Measurements from ENCODE around the gene AQP12B.
"Not testable (repeated sequence)": the region's sequence is repeated elsewhere in the genome, so short reads cannot be mapped to it uniquely, and the experiment has no call there.

Gene AQP12B

DNA sequence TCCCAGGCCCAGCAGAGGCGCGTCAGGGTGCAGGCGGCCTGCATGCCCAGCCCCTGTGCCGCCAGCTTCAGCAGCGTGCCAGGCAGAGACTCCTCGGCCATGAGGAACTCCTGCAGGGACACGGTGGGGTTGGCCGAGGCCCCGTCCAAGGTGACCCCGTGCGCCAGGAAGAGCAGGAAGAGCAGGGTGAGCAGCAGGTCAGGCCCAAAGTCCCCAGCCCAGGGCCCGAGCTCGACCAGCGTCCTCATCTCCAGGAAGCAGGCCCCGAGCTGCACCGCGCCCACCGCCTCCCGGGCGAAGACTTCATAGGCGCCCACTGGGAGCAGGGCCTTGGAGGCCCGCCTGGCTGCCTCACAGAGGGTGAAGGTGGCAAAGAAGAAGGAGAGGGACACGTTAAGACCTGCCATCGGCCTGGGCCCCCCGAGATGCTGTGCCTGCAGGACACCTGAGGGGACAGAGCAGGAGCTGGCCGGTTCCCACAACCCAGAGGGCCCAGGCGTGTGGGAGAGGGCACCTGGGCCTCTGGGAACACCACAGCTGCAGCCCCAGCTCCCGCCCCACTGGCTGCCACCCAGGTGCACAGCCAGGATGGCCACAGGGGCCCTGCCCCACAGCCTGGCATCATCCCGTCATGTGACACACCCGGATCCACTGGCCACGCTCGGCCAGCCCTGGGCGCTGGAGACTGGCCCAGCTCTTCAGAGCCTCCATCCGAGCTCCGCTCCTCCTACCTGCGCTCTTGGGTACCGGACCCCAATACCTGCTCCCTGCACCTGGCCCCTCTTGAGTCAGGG is at the start of gene AQP12B:
AQP12B (minus strand) TSS at position 455 of the 794 bp plus-strand sequence; CDS start at position 407, 48 bp downstream.
- DNase-seq, result not testable (repeated sequence)

GRCh38 chr2:240732184-240732583 is 49.5 kb upstream of the AQP12B start:
- no peak for DNase-seq

- DNase-seq, result no peak
Observed at GRCh38 chr2:240731178-240731545, 48.5 kb upstream of the AQP12B start.

DNA sequence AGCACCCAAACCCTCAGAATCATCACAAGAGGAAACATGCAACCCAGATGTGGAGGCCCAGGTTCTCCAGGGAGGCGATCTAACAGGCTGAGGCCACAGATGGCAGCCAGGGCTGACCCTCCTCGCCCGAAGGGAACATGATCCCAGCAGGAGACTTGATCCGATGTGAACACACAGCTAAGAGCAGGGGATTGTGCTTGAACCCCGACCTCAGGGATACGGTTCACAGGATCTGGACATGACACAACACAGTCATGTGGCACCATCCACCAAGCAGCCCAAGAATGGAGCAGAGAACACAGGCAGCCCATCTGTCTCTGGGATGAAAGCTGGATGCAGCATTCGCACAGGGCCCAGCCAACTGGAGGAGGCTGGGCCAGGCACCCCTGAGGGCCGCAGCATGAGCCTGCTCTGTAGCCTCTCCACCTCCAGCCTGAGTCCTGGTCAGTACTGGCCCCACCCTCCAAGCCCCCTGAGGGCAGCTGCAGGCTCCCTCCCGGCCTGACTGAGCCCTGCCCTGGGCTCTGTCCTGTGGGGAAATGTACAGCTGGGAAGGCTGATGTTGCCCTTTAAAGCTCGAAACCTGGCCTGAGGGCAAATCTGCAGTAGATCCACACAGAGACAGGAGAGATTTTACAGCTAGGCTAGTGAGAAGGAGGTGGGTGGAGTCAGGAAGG is 48.0 kb upstream of the AQP12B start:
- no peak for DNase-seq

DNA sequence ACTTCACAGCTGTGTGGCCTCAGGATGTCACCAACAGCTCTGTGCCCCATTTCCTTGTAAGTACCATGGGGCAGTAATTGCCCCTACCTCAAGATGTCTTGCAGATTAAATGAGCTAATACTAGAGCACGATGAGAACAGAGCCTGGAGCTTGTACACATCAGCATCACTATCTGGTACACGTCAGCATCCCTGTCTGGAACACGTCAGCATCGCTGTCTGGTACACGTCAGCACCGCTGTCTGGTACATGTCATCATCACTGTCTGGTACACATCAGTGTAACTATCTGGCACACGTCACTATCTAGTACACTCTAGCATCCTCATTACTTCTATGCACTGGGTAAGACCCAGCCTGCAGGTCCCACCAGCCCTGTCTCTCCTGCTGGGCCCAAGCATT is 46.1 kb upstream of the AQP12B start:
- DNase-seq, result no peak

DNA sequence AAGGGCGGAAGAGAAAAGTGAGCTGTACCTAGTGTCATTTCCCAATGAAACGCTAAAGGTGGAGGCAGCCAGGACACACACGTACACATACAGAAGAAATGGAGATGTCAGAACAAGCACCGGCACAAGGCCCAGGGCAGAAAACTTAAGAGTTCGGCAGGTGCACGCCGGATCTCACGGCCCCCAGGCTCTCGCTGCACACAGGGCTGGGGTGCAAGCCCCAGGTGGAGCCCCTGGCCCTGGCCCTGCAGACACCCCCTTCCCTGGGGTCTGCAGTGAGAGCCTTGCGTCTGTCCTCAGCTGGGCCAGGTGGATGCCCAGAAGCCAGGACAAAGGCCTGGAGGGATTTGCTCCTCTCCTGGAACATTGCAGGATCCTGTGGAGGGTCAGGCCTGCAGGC is 45.7 kb upstream of the AQP12B start:
- DNase-seq, result no peak

DNA sequence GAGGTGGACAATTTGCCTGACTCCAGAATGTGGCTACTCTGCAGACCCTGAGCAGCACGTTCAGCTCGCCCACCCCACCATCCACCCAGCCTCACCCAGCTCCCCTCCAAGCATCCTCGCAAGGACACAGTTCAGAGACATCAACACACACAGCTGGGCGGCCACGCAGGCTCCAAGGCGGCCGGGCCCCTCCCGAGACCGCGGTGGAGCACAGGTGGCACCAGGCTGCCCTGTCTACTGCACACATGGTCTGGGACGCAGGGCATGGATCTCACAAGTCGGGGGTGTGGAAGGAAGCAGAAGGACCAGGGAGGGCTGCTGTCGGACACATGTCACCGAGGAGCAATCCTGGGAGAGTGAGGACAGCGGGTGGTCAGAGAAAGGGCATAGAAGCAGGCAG is 45.2 kb upstream of the AQP12B start:
- no peak for DNase-seq

GRCh38 chr2:240727439-240727838 is 44.8 kb upstream of the AQP12B start:
- DNase-seq, result no peak

GRCh38 chr2:240726876-240727275 is 44.2 kb upstream of the AQP12B start:
- DNase-seq, result no peak

GRCh38 chr2:240725671-240726070 is 43.0 kb upstream of the AQP12B start:
- no peak for DNase-seq

GRCh38 chr2:240725266-240725665 is 42.6 kb upstream of the AQP12B start:
- no peak for DNase-seq

DNA sequence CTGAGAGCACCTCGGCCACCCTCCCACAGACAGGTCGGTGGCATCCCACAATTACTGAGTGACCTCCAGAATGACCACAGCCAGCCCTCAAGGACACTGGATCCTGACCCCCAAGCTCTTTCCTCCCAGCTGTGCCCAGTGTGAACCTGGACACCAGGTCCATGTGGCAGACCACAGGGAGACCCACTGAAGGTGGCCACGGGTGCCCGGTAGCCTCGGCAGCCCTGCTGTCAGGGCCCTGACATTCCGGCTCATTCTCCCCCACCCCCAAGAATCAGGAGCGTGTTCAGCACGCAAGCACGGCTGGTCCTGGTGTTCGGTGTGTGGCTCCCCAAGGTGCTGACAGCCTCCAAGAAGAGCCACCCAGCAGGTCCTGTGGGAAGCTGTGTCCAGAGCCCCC is 41.7 kb upstream of the AQP12B start:
- DNase-seq, result no peak

GRCh38 chr2:240723851-240724250 is 41.2 kb upstream of the AQP12B start:
- DNase-seq, result no peak

DNA sequence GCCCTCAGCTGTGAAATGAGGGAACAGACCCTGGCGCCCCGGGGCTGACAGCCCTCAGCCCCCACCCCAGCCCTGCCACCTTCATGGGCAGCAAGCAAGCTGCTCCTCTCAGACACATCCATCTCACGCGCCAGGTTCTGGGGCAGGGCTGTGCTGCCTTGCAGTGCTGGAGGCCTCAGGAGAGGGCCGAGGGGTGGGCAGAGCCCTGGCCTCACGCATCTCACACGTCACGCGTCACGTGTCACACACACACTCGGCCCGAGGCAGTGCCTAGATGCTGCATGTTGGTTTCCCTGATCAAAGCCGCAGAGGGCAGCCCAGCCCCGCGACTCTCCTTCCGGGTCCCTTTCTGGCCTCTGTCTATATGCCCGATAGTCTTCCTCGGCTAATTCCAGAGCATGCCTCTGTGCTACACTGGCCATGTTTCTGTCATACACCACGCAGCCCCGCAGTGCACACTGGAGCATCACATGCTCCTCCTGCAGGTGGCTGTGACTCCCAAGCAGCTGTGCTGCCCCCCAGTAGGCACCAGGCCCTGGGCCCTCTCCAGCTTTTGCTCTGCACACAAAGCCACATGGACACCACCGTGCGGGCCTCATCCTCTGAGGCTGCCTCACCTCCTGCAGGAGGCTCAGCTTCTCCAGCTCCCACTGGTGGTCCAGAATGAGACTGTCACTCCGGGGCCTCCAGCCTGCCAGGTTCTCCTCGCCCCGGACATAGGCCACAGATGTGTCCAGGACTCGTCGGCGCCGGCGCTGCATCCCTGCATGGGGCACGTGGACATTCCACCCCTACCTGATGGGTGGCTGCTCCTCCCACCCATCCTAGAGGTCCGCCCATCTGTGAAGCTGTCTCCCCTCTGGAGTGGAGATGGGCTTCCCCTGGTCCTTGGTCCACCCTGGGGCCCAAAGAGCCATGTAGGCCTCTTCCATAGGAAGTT is 40.4 kb upstream of the AQP12B start:
- DNase-seq, result no peak

GRCh38 chr2:240722376-240722775 is 39.7 kb upstream of the AQP12B start:
- no peak for DNase-seq

- DNase-seq, result no peak
Observed at GRCh38 chr2:240721596-240722180, 39.0 kb upstream of the AQP12B start.

- no peak for DNase-seq
Observed at GRCh38 chr2:240720686-240721595, 38.3 kb upstream of the AQP12B start.

DNA sequence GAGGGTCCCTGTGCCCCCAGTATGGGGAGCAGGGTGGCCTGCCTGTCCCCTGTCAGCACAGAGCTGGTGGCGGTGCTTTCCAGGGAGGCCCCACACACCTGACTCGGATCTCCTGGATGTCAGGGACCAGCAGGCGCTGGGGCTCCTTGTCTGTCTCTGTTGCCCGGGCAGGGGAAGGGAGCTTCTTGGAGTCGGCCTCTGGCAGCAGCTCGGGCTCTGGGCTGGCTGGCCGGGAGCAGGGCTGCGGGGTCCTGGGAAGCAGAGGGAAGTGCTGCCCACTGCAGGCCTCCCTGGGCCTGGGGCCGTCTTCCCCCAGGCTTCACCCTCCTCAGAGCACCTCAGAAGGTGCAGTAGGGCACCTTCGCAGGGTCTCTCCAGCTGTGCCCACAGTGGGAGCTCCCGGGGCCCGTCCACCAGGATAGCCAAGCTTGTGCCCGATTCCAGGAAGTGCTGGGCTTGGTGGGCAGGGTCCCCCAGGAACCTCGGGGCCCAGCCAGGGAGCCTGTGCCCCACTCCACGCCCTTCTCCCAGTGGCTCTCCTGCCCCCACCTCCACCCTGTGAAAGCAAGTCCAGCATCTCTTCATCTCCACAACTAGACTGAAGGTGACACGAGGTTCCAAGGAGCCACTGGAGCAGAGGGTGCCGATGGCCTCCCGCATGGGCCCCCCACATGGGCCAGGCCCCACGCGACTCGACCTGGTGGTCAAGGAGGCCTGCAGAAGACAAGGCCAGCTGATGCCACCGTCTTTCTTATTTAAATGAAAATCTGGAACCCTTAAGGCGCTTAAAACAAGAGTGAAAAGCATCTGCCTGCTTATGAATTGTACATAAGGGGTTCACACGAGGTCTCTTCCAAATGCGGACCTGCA is 37.2 kb upstream of the AQP12B start:
- no peak for DNase-seq

DNA sequence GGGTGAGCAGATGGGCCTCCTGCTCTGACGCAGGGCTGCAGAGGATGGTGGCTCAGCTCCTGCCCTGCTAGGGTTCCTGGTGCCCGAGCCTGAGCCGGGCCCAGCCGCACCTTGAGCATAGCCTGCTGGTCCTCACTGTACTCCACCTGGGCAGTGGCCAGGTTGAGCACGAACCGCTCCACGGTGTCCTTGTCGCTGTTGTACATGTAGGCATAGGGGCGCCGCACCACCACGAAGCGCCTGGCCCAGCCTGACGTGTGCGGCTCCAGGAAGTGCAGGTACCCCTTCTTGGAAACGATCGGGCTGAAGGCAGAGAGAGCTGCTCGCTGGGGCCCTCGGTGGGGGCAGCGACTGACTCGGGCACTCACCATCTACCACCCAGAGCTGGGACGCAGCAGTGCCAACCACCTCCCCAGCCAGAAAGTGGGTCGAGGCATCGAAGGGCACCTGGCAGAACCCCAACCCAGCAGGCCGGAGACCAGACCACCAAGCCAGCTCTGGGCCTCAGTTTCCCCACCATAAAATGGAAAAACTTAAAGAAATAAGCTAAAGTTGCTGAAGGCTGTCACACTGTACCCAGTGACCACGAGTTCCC is 36.3 kb upstream of the AQP12B start:
- no peak for DNase-seq

Data from COR-L47 (cell line).